Mesendoderm (in vitro differentiated cells): ENCODE measurements around the gene DCBLD1.
A peak's percentile ranks its signal among the peaks of the same experiment; 100 is the strongest.

Source experiments
- DNase-seq: peaks from one replicate; pipeline ENCODE4 v3.0.0; 2013
- H2AK5ac ChIP-seq: 2 replicates; pipeline ENCODE4 v1.6.1; 2013; ENCODE audit warnings: low read length, inconsistent platforms
- H2BK120ac ChIP-seq: 2 replicates; pipeline ENCODE4 v1.6.1; 2013; ENCODE audit warnings: low read depth, mild to moderate bottlenecking, low read length, moderate library complexity, mixed read lengths
- H2BK15ac ChIP-seq: replicated peaks from 2 replicates; pipeline ENCODE4 v1.6.1; 2013; ENCODE audit warnings: low read depth, mild to moderate bottlenecking, moderate library complexity
- H2BK5ac ChIP-seq: 2 replicates; pipeline ENCODE4 v1.6.1; 2013; ENCODE audit warnings: low read length, inconsistent platforms
- H3K18ac ChIP-seq: 2 replicates; pipeline ENCODE4 v1.6.1; 2013; ENCODE audit warnings: mild to moderate bottlenecking, low read length, mixed read lengths
- H3K23ac ChIP-seq: one replicate; pipeline ENCODE4 v1.6.1; 2013; ENCODE audit warnings: low read length
- H3K27ac ChIP-seq: 2 replicates; pipeline ENCODE4 v1.5.1; 2013; ENCODE audit warnings: low read depth, mild to moderate bottlenecking, inconsistent platforms, low read length, moderate library complexity
- H3K27me3 ChIP-seq: 2 replicates; pipeline ENCODE4 v1.6.1; 2013; ENCODE audit warnings: low read length, control low read depth, mild to moderate bottlenecking, inconsistent platforms; ENCODE audit not compliant: insufficient read depth, poor library complexity
- H3K36me3 ChIP-seq: 2 replicates; pipeline ENCODE4 v1.6.1; 2013; ENCODE audit warnings: low read length, inconsistent platforms; ENCODE audit not compliant: control insufficient read depth, insufficient read depth
- H3K4ac ChIP-seq: one replicate; pipeline ENCODE4 v1.6.1; 2013; ENCODE audit warnings: low read depth, mild to moderate bottlenecking, low read length, moderate library complexity
- H3K4me1 ChIP-seq: 2 replicates; pipeline ENCODE4 v1.6.1; 2013; ENCODE audit warnings: low read depth, low read length, inconsistent platforms; ENCODE audit not compliant: control insufficient read depth
- H3K4me2 ChIP-seq: 2 replicates; pipeline ENCODE4 v1.6.1; 2013; ENCODE audit warnings: low read length
- H3K4me3 ChIP-seq: 2 replicates; pipeline ENCODE4 v1.5.1; 2013; ENCODE audit warnings: mild to moderate bottlenecking, low read length
- H3K56ac ChIP-seq: one replicate; pipeline ENCODE4 v1.6.1; 2013; ENCODE audit warnings: low read length
- H3K79me1 ChIP-seq: 2 replicates; pipeline ENCODE4 v1.6.1; 2013; ENCODE audit warnings: low read length, inconsistent platforms
- H3K79me2 ChIP-seq: 2 replicates; pipeline ENCODE4 v1.6.1; 2013; ENCODE audit warnings: mild to moderate bottlenecking, low read length; ENCODE audit not compliant: control insufficient read depth, insufficient read depth
- H3K9ac ChIP-seq: 2 replicates; pipeline ENCODE4 v1.6.1; 2013; ENCODE audit warnings: low read length, inconsistent platforms
- H4K5ac ChIP-seq: one replicate; pipeline ENCODE4 v1.6.1; 2013; ENCODE audit warnings: low read length
- H4K8ac ChIP-seq: one replicate; pipeline ENCODE4 v1.6.1; 2013; ENCODE audit warnings: low read depth, mild to moderate bottlenecking, control low read depth, low read length, moderate library complexity
- WGBS: extraction: QIAGEN DNeasy Blood & Tissue Kit; methylation state at CpG from one replicate; pipeline ENCODE4 v1.1.7; 2013; ENCODE audit warnings: low lambda C conversion rate, missing lambda C conversion rate; ENCODE audit not compliant: insufficient coverage; ENCODE audit errors: extremely low coverage; 5-methylcytosine and 5-hydroxymethylcytosine counted together

The DCBLD1 gene

DNA sequence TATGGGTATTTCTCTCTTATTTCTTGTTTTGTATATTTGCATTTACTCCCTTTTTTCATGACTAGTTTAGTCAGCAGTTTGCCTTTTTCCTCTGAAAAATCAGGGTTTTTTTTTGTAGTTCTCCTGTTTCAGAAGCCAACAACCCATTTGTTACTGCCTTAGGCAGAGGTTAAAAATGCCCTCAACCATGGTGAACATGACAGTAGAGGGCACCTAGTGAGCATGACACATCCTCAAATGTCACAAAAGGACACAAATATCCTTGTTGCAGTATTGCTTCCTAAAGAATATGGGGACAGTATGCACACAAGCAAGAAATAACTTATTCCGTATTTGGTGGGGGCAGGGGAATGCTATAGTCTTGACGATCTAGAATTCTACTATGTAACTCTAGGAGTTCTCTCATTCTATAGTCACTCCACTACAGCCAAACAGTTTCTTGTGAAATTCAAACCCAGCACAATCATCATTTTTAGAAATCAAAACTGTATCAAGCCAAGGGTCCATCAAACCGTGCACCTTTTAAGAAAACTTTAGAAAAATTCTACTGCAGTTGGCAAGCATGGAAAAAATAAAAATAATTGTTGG, 72.9 kb downstream of the DCBLD1 start:
- no peak overlapping the region for H3K9ac ChIP-seq
- no peak overlapping the region for H2AK5ac ChIP-seq
- no peak overlapping the region for H2BK120ac ChIP-seq
- no peaks in the 10 kb centered on the region for H3K27me3 ChIP-seq
- H3K4ac ChIP-seq = no peak overlapping the region
- no peak overlapping the region for H2BK15ac ChIP-seq
- H2BK5ac ChIP-seq = no peak overlapping the region
- no peak overlapping the region for H3K23ac ChIP-seq
- H3K4me2 ChIP-seq = no peak overlapping the region
- no CpG with 5 or more reads among the region's 3 CpGs for WGBS
- no peaks in the 10 kb centered on the region for H3K36me3 ChIP-seq
- no peak overlapping the region for H3K27ac ChIP-seq
- no peak overlapping the region for H4K8ac ChIP-seq
- no peaks in the 10 kb centered on the region for H3K79me1 ChIP-seq
- H3K18ac ChIP-seq = no peak overlapping the region
- DNase-seq = peak; percentile 33
- no peak overlapping the region for H3K4me3 ChIP-seq
- H3K79me2 ChIP-seq = no peaks in the 10 kb centered on the region
- peaks cover 8% of the 10 kb centered on the region for H3K4me1 ChIP-seq
- H4K5ac ChIP-seq = no peak overlapping the region
- H3K56ac ChIP-seq = no peak overlapping the region

DNA sequence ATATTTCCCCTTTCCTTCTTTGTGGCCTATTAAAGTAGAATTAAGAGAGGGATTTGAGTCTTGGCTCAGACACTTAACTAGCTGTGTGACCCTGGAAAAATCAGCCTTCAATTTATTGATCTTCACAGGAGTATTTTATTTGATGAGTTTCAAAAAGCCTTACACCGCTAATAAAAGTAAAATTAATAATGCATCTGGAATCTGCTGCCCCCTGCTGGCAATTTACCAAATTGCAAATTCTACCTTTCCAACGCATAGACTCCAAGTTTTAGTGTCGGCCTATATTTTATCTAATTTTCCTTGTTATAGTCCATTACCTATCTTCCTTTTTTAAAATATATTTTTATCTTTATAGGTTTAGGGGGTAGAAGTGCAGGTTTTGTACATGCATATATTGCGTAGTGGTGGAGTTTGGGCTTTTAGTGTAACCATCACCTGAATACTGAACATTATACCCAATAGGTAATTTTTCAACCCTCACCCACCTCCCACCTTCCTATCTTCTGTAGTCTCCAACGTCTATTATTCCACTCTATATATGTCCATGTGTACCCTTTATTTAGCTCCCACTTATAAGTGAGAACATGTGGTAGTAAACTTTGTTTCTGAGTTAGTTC, 73.5 kb downstream of the DCBLD1 start:
- Histone ChIP-seq H3K4me1 (peaks cover 8% of the 10 kb centered on the region), H3K27me3 (no peaks in the 10 kb centered on the region), H4K5ac (no peak overlapping the region), H3K9ac (no peak overlapping the region), H2BK5ac (no peak overlapping the region), H3K79me2 (no peaks in the 10 kb centered on the region), H3K4me3 (no peak overlapping the region), H3K4me2 (no peak overlapping the region), H3K56ac (no peak overlapping the region), H2BK15ac (no peak overlapping the region), H3K23ac (no peak overlapping the region), H3K79me1 (no peaks in the 10 kb centered on the region), H4K8ac (no peak overlapping the region), H2BK120ac (no peak overlapping the region), H3K27ac (no peak overlapping the region), H3K4ac (no peak overlapping the region), H3K36me3 (no peaks in the 10 kb centered on the region), H3K18ac (no peak overlapping the region), H2AK5ac (no peak overlapping the region)
- no peak for DNase-seq
- whole genome bisulfite sequencing = no CpG with 5 or more reads among the region's 5 CpGs

GRCh38 chr6:117557951-117558350, 75.5 kb downstream of the DCBLD1 start:
- no peaks in the 10 kb centered on the region for H3K79me1 ChIP-seq
- no peak overlapping the region for H2BK120ac ChIP-seq
- WGBS = no CpG with 5 or more reads among the region's 3 CpGs
- no peak overlapping the region for H3K4me3 ChIP-seq
- no peak overlapping the region for H4K5ac ChIP-seq
- no peak for DNase-seq
- H3K4me1 ChIP-seq = peaks cover 2% of the 10 kb centered on the region
- H2BK5ac ChIP-seq = no peak overlapping the region
- no peak overlapping the region for H3K18ac ChIP-seq
- H3K23ac ChIP-seq = no peak overlapping the region
- H4K8ac ChIP-seq = no peak overlapping the region
- no peak overlapping the region for H3K56ac ChIP-seq
- no peak overlapping the region for H2BK15ac ChIP-seq
- H2AK5ac ChIP-seq = no peak overlapping the region
- no peaks in the 10 kb centered on the region for H3K27me3 ChIP-seq
- no peaks in the 10 kb centered on the region for H3K36me3 ChIP-seq
- H3K27ac ChIP-seq = no peak overlapping the region
- no peak overlapping the region for H3K4me2 ChIP-seq
- H3K79me2 ChIP-seq = no peaks in the 10 kb centered on the region
- no peak overlapping the region for H3K9ac ChIP-seq
- H3K4ac ChIP-seq = no peak overlapping the region

DNA sequence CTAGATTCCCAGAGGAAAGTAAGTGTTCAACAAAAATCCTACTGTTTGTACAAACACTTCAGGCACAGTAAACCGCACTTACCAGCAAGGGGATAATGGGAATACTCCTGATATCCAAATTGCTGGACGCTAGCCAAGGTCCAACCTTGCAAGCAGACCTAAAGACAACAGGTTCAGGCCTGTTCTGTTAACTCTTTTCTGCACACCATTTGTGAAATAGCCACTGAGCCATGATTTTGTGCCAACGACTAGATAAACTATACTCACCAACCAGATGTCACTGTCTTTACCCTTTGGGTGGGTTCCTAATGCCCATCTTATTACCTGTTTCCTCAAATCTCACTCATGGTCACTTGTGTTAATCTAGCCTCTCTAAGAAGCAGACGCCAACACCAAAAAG, 76.3 kb downstream of the DCBLD1 start:
- Histone ChIP-seq H3K4ac (no peak overlapping the region), H3K9ac (no peak overlapping the region), H2BK15ac (no peak overlapping the region), H3K27me3 (no peaks in the 10 kb centered on the region), H3K4me2 (no peak overlapping the region), H4K5ac (no peak overlapping the region), H3K4me3 (no peak overlapping the region), H2AK5ac (no peak overlapping the region), H3K18ac (no peak overlapping the region), H3K79me1 (no peaks in the 10 kb centered on the region), H3K79me2 (no peaks in the 10 kb centered on the region), H2BK120ac (no peak overlapping the region), H2BK5ac (no peak overlapping the region), H3K36me3 (no peaks in the 10 kb centered on the region), H3K27ac (no peak overlapping the region), H3K56ac (no peak overlapping the region), H4K8ac (no peak overlapping the region), H3K4me1 (no peaks in the 10 kb centered on the region), H3K23ac (no peak overlapping the region)
- no CpG with 5 or more reads among the region's 4 CpGs for WGBS
- DNase-seq = no peak

DNA sequence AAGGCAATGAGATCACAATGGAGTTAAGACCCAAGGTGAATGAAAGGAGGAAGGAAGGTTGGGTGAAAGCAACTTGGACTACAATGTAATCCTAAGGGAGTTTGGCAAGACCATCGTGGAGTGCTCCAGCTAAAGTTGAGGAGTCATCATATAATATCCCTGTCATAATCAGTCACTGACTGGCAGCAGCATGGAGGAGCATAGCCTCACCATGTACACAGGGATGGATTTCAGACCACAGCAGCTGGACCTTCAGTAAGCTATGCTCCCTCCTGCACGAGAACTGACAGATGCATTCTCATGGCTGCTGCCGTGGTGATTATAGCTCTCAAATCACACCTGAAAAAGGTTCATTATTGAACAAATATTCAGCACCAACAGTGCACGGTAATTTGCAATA, 76.8 kb downstream of the DCBLD1 start:
- Histone ChIP-seq H3K27me3 (no peaks in the 10 kb centered on the region), H3K23ac (no peak overlapping the region), H3K79me1 (no peaks in the 10 kb centered on the region), H4K5ac (no peak overlapping the region), H2BK5ac (no peak overlapping the region), H3K4me3 (no peak overlapping the region), H2BK15ac (no peak overlapping the region), H3K79me2 (no peaks in the 10 kb centered on the region), H3K36me3 (no peaks in the 10 kb centered on the region), H3K9ac (no peak overlapping the region), H4K8ac (no peak overlapping the region), H3K56ac (no peak overlapping the region), H3K4me1 (no peaks in the 10 kb centered on the region), H3K4ac (no peak overlapping the region), H3K27ac (no peak overlapping the region), H2BK120ac (no peak overlapping the region), H3K4me2 (no peak overlapping the region), H2AK5ac (no peak overlapping the region), H3K18ac (no peak overlapping the region)
- no CpG with 5 or more reads among the region's 4 CpGs for WGBS
- no peak for DNase-seq

- H3K27ac ChIP-seq = no peak overlapping the region
Measured at GRCh38 chr6:117561128-117561527, 78.7 kb downstream of the DCBLD1 start.

More at GRCh38 chr6:117561128-117561527, 78.7 kb downstream of the DCBLD1 start:
- no peaks in the 10 kb centered on the region for H3K79me2 ChIP-seq
- no peaks in the 10 kb centered on the region for H3K27me3 ChIP-seq
- H3K4me1 ChIP-seq = no peaks in the 10 kb centered on the region
- no peak overlapping the region for H3K4me3 ChIP-seq
- no peak overlapping the region for H2BK120ac ChIP-seq
- no peak overlapping the region for H2BK5ac ChIP-seq
- no peak overlapping the region for H3K56ac ChIP-seq
- no peaks in the 10 kb centered on the region for H3K79me1 ChIP-seq
- WGBS = 100% methylated on average over 1 of the region's 3 CpGs
- H3K18ac ChIP-seq = no peak overlapping the region
- H2BK15ac ChIP-seq = no peak overlapping the region
- DNase-seq = no peak
- no peak overlapping the region for H3K23ac ChIP-seq
- H3K36me3 ChIP-seq = no peaks in the 10 kb centered on the region
- no peak overlapping the region for H3K4ac ChIP-seq
- no peak overlapping the region for H3K9ac ChIP-seq
- no peak overlapping the region for H3K4me2 ChIP-seq
- H4K8ac ChIP-seq = no peak overlapping the region
- H2AK5ac ChIP-seq = no peak overlapping the region
- H4K5ac ChIP-seq = no peak overlapping the region
